Measurements from ENCODE around the gene SLC39A11. TPM values are rescaled to one million over a fixed set of nuclear protein-coding genes. Genes with fewer than 3 reads are reported as not detected.

The SLC39A11 gene
- total RNA-seq, 1 experiment from 2014 or later: 56.1 TPM

DNA sequence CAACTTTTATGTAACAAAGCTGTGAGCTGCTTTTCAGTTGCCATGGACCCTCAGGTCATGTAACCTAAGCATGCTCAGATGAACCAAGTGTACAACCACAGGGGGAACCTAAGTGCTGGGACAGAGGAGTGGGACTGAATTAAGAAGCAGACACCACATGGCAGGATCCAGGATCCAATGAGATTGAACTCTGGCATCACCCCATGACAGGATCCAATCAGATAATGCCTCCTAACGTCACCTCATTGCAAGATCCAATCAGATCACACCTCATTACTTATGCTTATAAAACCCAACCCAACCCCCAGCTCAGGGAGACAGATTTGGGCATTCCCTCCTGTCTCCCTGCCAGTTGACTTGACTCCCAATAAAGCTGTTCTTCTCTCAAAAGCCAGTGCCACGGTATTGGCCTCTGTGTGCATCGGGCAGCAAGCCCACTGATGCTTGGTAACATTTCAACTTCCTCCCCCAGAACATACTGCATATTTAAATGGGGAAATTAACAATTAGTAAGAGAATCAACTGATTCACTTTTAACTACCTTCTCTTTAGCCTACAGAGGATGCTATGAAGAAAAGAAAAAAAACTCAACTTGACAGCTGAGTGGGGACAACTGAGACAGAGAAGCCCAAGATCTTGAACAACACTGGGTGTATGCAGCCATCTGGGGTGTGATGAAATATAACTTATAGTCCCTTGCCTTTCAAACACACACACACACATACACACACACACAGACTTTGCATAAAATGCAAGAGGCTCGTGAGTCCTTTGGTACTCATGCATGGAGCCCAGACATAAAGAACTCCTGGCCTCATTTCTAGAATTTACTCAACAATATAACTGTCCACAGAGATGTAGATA lies 148.4 kb downstream of the SLC39A11 start:
- H3K4me3 ChIP-seq (ENCODE audit: low read depth in 2 of 2, low read length in 2 of 2): no peak overlapping the region
- no peaks in the 10 kb centered on the region for H3K36me3 ChIP-seq (ENCODE audit: control insufficient read depth, insufficient read depth, low read length)
- no peaks in the 10 kb centered on the region for H3K27me3 ChIP-seq (ENCODE audit: control insufficient read depth, insufficient read depth, low read length)
- ChIA-PET POLR2A (no interaction called here), CTCF (no interaction called here)
- ATAC-seq (no peak), DNase-seq (ENCODE audit: low read depth, low spot score) (no peak)
- in situ Hi-C loops (cut with HindIII; ENCODE audit: low pct_unique_long_range_greater_than_20kb, low sequenced_read_pairs): no loop called here
- BruUV-seq (replicated peaks): no TSS peak
- intact Hi-C loops (cut with micrococcal nuclease; ENCODE audit: unreplicated experiment): no loop called here
- no peaks in the 10 kb centered on the region for H3K9me3 ChIP-seq (ENCODE audit: control insufficient read depth, insufficient read depth, low read depth, low read length)
- no peaks in the 10 kb centered on the region for H3K4me1 ChIP-seq (ENCODE audit: control insufficient read depth, insufficient read depth, low read length)
- H3K27ac ChIP-seq (ENCODE audit: low read length): no peak overlapping the region
- TF ChIP-seq TCF7L2 (IDR thresholded peaks at IDR 0.05; ENCODE audit: low read depth, low read length) (no peak), POLR2AphosphoS5 (IDR thresholded peaks at IDR 0.05; ENCODE audit: low read depth, low read length) (no peak), SIN3A (IDR thresholded peaks at IDR 0.05; ENCODE audit: borderline replicate concordance, insufficient read depth, low read depth, low read length) (no peak)
- TF ChIP-seq, protein P1, sequence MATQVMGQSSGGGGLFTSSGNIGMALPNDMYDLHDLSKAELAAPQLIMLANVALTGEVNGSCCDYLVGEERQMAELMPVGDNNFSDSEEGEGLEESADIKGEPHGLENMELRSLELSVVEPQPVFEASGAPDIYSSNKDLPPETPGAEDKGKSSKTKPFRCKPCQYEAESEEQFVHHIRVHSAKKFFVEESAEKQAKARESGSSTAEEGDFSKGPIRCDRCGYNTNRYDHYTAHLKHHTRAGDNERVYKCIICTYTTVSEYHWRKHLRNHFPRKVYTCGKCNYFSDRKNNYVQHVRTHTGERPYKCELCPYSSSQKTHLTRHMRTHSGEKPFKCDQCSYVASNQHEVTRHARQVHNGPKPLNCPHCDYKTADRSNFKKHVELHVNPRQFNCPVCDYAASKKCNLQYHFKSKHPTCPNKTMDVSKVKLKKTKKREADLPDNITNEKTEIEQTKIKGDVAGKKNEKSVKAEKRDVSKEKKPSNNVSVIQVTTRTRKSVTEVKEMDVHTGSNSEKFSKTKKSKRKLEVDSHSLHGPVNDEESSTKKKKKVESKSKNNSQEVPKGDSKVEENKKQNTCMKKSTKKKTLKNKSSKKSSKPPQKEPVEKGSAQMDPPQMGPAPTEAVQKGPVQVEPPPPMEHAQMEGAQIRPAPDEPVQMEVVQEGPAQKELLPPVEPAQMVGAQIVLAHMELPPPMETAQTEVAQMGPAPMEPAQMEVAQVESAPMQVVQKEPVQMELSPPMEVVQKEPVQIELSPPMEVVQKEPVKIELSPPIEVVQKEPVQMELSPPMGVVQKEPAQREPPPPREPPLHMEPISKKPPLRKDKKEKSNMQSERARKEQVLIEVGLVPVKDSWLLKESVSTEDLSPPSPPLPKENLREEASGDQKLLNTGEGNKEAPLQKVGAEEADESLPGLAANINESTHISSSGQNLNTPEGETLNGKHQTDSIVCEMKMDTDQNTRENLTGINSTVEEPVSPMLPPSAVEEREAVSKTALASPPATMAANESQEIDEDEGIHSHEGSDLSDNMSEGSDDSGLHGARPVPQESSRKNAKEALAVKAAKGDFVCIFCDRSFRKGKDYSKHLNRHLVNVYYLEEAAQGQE (IDR thresholded peaks at IDR 0.05; ENCODE audit: insufficient read depth in 1 of 2, low read depth in 2 of 2, low read length in 1 of 2): no peak
- TF ChIP-seq, protein P2, sequence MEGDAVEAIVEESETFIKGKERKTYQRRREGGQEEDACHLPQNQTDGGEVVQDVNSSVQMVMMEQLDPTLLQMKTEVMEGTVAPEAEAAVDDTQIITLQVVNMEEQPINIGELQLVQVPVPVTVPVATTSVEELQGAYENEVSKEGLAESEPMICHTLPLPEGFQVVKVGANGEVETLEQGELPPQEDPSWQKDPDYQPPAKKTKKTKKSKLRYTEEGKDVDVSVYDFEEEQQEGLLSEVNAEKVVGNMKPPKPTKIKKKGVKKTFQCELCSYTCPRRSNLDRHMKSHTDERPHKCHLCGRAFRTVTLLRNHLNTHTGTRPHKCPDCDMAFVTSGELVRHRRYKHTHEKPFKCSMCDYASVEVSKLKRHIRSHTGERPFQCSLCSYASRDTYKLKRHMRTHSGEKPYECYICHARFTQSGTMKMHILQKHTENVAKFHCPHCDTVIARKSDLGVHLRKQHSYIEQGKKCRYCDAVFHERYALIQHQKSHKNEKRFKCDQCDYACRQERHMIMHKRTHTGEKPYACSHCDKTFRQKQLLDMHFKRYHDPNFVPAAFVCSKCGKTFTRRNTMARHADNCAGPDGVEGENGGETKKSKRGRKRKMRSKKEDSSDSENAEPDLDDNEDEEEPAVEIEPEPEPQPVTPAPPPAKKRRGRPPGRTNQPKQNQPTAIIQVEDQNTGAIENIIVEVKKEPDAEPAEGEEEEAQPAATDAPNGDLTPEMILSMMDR (IDR thresholded peaks at IDR 0.05): no peak

DNA sequence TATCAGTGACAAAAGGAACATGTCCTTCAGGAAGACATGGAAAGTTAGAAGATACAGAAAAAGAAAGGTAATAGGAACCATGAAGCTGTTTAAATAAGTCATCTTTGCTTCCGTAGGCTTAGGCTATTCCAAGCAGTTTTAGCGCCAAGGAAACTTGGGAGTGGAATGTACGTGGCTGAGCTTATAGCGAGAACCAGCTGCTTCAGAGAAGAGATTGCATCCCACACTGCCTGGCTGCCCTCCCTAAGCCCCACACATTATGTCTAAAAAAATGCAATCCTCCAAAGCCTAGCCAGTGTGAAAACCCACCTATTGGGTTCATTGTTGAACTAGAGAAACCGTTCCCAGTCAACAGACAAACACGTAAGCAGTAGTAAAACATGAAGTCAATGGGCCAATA lies 149.9 kb downstream of the SLC39A11 start:
- no peaks in the 10 kb centered on the region for H3K36me3 ChIP-seq (ENCODE audit: control insufficient read depth, insufficient read depth, low read length)

More for the DNA sequence above, 149.9 kb downstream of the SLC39A11 start:
- H3K9me3 ChIP-seq (ENCODE audit: control insufficient read depth, insufficient read depth, low read depth, low read length): no peaks in the 10 kb centered on the region
- ChIA-PET CTCF (interaction anchor here (0.7 kb wide), 1 partner anchor 32 kb away, joined by 3 read pairs; no protein-coding TSS in a partner anchor), POLR2A (no interaction called here)
- in situ Hi-C loops (cut with HindIII; ENCODE audit: low pct_unique_long_range_greater_than_20kb, low sequenced_read_pairs): no loop called here
- intact Hi-C loops (cut with micrococcal nuclease; ENCODE audit: unreplicated experiment): no loop called here
- no peak overlapping the region for H3K4me3 ChIP-seq (ENCODE audit: low read depth in 2 of 2, low read length in 2 of 2)
- ATAC-seq (no peak), DNase-seq (ENCODE audit: low read depth, low spot score) (no peak)
- no TSS peak for BruUV-seq (replicated peaks)
- TF ChIP-seq, protein P1 (IDR thresholded peaks at IDR 0.05; ENCODE audit: insufficient read depth in 1 of 2, low read depth in 2 of 2, low read length in 1 of 2): no peak
- TF ChIP-seq, protein P2 (IDR thresholded peaks at IDR 0.05): no peak
- TF ChIP-seq POLR2AphosphoS5 (IDR thresholded peaks at IDR 0.05; ENCODE audit: low read depth, low read length) (no peak), SIN3A (IDR thresholded peaks at IDR 0.05; ENCODE audit: borderline replicate concordance, insufficient read depth, low read depth, low read length) (no peak), TCF7L2 (IDR thresholded peaks at IDR 0.05; ENCODE audit: low read depth, low read length) (no peak)
- H3K27ac ChIP-seq (ENCODE audit: low read length): no peak overlapping the region
- H3K27me3 ChIP-seq (ENCODE audit: control insufficient read depth, insufficient read depth, low read length): no peaks in the 10 kb centered on the region
- no peaks in the 10 kb centered on the region for H3K4me1 ChIP-seq (ENCODE audit: control insufficient read depth, insufficient read depth, low read length)

All from Panc1 (cell line).